HG02610 (cell line): Measurements from ENCODE around the gene DOCK10.

Source experiments
- ATAC-seq: cut with Tn5 transposase; IDR thresholded peaks from one replicate; pipeline ENCODE4 v1.9.1; 2021; ENCODE audit warnings: mild to moderate bottlenecking, moderate library complexity; ENCODE audit not compliant: unreplicated experiment

Gene DOCK10

GRCh38 chr2:224793946-224794345, 248.3 kb downstream of the DOCK10 start:
- no peak for ATAC-seq

GRCh38 chr2:224786848-224787247, 255.4 kb downstream of the DOCK10 start:
- ATAC-seq: no peak

- no peak for ATAC-seq
Measured at GRCh38 chr2:224781400-224781799, 260.9 kb downstream of the DOCK10 start.

GRCh38 chr2:224780823-224781222, 261.4 kb downstream of the DOCK10 start:
- ATAC-seq: no peak

DNA sequence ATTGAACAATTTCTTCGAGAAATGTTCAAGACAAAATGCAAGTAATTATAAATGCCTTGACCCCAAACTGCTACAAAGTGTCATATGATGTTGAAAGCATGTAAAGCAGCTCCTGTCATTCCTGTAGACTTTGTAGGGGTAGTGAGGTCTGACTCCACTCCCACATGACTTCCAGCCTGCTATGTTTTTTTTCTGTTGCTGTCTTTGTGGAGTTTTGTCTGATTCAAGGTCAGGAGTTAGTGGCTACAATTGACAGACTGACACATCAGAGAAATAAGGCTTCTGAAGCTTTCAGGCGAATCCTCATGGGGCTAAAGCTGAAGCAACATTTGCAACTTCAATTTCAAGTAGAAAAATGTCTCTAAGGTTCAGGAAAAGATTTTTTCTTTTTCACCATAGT, 262.2 kb downstream of the DOCK10 start:
- no peak for ATAC-seq

DNA sequence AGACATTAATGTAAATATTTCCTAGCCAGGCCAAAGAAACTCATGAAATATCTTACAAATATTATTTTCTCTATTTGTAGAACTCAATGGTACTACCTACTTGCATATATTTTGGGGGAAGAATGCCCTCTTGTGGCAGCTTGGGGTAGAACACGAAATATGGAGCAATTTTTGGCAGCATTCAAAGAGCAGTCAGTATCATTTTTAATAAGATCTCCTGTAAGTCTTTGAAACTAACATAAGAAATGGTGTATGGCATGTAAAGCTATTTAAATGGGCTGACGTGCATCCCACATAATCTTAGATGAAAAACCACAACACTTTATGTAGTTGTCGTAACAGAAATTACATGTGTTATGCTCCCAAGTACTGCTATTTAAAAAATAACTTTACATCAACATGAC, 263.8 kb downstream of the DOCK10 start:
- peak; percentile 56 for ATAC-seq

DNA sequence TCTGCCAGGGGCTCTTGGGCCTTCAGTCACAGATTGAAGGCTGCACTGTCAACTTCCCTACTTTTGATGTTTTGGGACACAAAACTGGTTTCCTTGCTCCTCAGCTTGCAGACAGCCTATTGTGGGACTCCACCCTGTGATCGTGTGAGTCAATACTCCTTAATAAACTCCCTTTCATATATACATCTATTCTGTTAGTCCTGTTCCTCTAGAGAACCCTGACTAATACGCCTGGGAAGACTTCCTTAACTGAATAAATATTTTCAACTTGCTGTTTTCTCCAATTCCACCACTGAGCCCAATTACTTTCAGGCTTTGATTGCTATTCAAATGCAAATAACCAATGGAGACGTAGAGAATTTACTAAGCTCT, 264.7 kb downstream of the DOCK10 start:
- ATAC-seq: no peak

- no peak for ATAC-seq
Measured at GRCh38 chr2:224776795-224777558, 265.3 kb downstream of the DOCK10 start.

DNA sequence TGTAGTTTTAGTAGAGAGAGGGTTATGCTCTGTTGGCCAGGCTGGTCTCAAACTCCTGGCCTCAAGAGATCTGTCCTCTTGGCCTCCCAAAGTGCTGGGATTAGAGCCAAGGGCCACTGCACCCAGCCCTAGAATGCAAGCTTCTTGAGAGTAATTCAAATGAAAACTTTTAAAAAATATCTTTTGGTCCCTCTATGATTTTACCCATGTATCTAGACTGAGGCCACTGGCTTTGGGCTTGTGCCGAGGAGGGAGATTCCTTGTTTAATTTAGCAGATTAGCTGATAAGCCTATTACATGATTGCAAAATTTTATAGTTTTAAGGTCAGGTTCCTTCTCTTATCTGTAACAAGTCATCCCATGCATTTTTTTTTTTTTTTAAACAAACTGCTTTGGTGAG, 266.6 kb downstream of the DOCK10 start:
- no peak for ATAC-seq

DNA sequence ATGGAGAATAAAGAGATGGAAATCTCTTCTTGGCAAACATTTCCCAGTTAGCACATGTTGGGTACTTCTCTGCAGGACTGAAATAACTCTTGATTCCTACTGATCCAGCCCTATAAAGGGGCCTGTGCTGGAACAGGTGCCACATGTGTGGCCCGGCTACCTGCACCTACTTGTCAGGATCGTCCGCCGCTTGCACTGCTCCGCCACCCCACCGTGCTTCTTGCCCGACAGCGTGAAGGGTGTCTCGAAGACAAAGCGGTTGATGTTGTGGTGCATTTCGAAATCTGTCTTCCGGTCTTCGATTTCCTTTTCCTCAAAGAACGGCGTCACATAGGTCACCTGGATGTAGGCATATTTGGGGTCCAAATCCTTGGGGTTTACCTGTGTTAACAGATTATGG, 267.5 kb downstream of the DOCK10 start:
- ATAC-seq: no peak

- no peak for ATAC-seq
Measured at GRCh38 chr2:224772494-224772893, 269.8 kb downstream of the DOCK10 start.

DNA sequence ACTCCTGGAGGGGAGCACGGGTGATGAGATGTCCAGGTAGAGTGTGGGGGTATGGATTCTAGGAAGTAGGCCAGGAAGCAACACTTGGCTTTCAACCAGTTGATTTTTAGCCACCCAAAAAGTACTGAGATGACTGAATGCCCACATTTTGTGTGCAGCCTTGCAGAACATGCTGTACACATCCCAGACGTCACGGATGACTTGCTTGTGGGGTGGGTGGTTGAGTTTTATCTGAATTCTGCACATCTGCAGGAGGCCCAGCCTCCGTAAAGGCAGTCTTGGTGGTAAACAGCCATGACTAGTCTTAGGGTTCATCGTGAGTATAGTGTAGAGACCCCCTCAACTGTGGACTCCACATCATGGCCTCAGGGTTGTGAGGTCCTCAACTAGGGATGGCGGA, 272.8 kb downstream of the DOCK10 start:
- no peak for ATAC-seq

- ATAC-seq: peak; percentile 48
Measured at GRCh38 chr2:224764565-224765236, 277.6 kb downstream of the DOCK10 start.

GRCh38 chr2:224757934-224758548, 284.2 kb downstream of the DOCK10 start:
- ATAC-seq: no peak

GRCh38 chr2:224753743-224754540, 288.3 kb downstream of the DOCK10 start:
- ATAC-seq: no peak

- no peak for ATAC-seq
Measured at GRCh38 chr2:224751996-224752698, 290.1 kb downstream of the DOCK10 start.

DNA sequence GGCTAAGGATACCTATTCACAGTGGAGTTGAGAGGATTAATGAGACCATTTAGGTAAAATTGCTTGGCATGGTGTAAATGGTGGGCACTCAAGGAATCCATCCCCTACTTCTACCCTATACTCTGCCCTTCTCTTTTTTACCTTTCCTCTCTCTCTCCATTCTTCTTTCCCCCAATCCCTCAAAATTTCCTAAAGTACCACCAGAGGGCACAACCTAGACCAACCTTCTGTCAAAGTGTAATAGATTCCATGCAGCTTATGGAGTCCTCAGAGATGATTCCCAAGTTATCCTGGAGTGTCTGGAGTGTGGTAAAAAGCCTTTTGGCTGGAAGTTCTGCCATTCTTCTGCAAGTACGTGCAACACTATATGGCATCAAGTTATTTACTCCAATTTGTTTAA, 293.1 kb downstream of the DOCK10 start:
- ATAC-seq: no peak

GRCh38 chr2:224747765-224748164, 294.5 kb downstream of the DOCK10 start:
- ATAC-seq: no peak

GRCh38 chr2:224736227-224736626, 306.0 kb downstream of the DOCK10 start:
- ATAC-seq: no peak

- no peak for ATAC-seq
Measured at GRCh38 chr2:224734949-224735348, 307.3 kb downstream of the DOCK10 start.

DNA sequence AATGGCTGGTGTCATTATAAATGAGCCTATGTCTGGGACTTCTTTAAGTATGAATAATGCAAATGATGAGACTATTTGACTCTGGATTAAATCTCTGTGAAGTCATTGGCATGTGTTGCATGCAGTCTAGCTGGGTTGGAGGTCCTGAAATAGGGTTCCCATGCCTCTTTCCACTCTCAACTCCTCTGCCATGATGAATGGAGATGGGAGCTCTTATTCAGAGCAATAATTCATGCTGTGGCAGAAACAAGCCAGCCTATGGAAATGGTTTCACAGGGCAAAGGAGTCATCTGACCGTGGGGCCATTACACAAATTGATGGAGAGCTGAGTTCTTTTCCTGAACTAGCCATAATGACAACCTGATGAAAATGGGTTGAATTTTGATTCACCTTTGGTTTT, 310.6 kb downstream of the DOCK10 start:
- ATAC-seq: no peak
